ENCODE data around the gene PDE10A. TPM values are rescaled to one million over a fixed set of nuclear protein-coding genes. Genes with fewer than 3 reads are reported as not detected.

PDE10A gene
- total RNA-seq, 1 donor from 2014 or later = 2.7 TPM

DNA sequence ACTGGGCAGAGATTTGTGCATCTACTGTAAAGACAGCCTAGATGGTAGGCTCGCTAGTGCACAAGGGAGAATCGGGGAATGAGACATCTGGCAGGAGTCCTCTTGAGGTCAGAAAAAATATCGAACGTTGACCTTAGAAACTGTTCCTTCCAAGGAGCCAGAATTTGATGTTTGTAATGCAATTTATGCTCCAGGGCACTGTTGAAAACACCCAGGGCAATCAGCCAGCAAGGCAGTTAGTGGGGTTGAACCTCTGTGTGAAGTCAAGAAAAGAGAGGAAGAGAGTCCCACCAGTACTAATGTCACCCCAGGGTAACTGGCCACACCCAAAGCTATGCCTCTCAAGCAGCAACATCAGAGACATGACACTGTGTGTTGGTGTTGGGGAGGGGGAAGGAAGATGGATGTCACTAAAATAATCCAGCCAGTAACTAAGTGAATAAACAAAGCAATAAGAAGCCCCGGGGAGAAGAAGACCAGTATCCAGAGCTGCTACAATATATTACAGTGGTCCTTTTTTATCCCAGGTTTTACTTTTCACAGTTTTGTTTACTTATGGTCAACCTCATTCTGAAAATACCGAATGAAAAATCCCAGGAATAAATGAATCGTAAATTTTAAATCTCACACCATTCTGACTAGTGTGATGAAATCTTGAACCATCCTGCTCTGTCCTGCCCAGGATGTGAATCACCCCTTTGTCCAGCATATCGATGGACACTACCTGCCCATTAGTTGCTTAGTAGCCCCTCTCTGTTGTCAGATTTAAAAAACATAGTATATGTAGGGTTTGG, 32.9 kb upstream of the PDE10A start:
- Histone ChIP-seq H3K36me3 (no peaks in the 10 kb centered on the region), H3K4me3 (no peak overlapping the region), H3K4me1 (no peaks in the 10 kb centered on the region), H3K27me3 (ENCODE audit: low read depth) (no peaks in the 10 kb centered on the region), H3K27ac (no peak overlapping the region), H3K9me3 (peaks cover 5% of the 10 kb centered on the region)
- TF ChIP-seq, protein P1, sequence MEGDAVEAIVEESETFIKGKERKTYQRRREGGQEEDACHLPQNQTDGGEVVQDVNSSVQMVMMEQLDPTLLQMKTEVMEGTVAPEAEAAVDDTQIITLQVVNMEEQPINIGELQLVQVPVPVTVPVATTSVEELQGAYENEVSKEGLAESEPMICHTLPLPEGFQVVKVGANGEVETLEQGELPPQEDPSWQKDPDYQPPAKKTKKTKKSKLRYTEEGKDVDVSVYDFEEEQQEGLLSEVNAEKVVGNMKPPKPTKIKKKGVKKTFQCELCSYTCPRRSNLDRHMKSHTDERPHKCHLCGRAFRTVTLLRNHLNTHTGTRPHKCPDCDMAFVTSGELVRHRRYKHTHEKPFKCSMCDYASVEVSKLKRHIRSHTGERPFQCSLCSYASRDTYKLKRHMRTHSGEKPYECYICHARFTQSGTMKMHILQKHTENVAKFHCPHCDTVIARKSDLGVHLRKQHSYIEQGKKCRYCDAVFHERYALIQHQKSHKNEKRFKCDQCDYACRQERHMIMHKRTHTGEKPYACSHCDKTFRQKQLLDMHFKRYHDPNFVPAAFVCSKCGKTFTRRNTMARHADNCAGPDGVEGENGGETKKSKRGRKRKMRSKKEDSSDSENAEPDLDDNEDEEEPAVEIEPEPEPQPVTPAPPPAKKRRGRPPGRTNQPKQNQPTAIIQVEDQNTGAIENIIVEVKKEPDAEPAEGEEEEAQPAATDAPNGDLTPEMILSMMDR (IDR thresholded peaks at IDR 0.05) = no peak
- intact Hi-C loops (cut with DNase I) = no loop called here
- ATAC-seq (no peak), DNase-seq (no peak)

GRCh38 chr6:165694296-165694695, 31.3 kb upstream of the PDE10A start:
- H3K4me3 ChIP-seq = no peak overlapping the region

DNA sequence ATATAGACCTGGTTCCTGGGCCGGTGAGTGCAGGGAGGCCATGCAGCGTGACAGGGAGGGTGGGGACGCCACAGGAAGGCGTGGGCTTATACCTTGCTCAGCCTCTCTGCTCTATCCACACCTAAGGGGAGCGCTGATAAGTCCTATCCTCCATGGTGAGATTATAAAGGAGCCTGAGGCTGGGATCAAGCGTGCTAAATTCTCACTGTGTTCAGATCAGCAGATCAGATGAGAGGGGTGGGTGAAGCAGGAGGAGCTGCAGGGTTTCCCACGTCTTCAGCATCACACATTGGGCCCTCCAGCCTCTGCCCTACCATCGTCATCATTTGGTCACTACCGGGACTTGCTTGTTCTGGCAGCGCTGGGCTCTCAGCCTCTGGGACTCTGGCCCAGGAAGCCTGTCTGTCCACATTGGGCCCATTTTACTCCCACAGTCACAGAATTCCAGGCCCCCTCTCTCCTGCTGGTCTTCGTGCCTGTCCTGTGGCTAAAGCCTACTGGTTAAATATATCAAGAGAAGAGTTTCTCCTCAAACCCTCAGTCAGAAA, 29.1 kb upstream of the PDE10A start:
- Histone ChIP-seq H3K36me3 (no peaks in the 10 kb centered on the region), H3K4me1 (no peaks in the 10 kb centered on the region), H3K9me3 (no peaks in the 10 kb centered on the region), H3K27me3 (ENCODE audit: low read depth) (no peaks in the 10 kb centered on the region), H3K4me3 (no peak overlapping the region), H3K27ac (no peak overlapping the region)
- TF ChIP-seq, protein P1 (IDR thresholded peaks at IDR 0.05) = no peak
- DNase-seq (no peak), ATAC-seq (no peak)
- intact Hi-C loops (cut with DNase I) = no loop called here

More at GRCh38 chr6:165694296-165694695, 31.3 kb upstream of the PDE10A start:
- Histone ChIP-seq H3K4me1 (no peaks in the 10 kb centered on the region), H3K27ac (no peak overlapping the region), H3K9me3 (peaks cover 5% of the 10 kb centered on the region), H3K27me3 (ENCODE audit: low read depth) (no peaks in the 10 kb centered on the region), H3K36me3 (no peaks in the 10 kb centered on the region)
- no peak for DNase-seq
- TF ChIP-seq, protein P1 (IDR thresholded peaks at IDR 0.05) = no peak
- intact Hi-C loops (cut with DNase I) = no loop called here
- no peak for ATAC-seq

DNA sequence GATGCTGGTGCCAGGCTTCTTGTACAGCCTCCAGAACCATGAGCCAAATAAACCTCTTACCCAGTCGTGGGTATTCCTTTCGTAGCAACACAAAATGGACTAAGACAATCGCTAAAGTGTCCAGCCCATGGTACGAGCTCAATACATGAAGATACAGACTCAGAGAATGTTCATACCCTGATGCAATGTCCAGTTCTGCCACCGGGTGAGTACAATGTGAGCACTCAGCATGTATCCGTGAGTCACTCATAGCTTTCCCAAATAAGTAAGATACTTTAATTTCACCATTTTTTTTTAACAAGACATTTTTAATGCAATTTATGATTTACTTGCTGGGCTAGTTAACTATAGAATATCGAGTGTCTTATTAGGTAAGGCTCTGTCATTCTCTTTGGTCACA, 26.7 kb upstream of the PDE10A start:
- TF ChIP-seq, protein P1 (IDR thresholded peaks at IDR 0.05) = no peak
- Histone ChIP-seq H3K4me3 (no peak overlapping the region), H3K4me1 (no peaks in the 10 kb centered on the region), H3K36me3 (no peaks in the 10 kb centered on the region), H3K9me3 (no peaks in the 10 kb centered on the region), H3K27me3 (ENCODE audit: low read depth) (no peaks in the 10 kb centered on the region), H3K27ac (no peak overlapping the region)
- intact Hi-C loops (cut with DNase I) = no loop called here
- ATAC-seq (no peak), DNase-seq (no peak)

- DNase-seq = no peak
- Histone ChIP-seq H3K4me1 (no peaks in the 10 kb centered on the region), H3K9me3 (no peaks in the 10 kb centered on the region), H3K27me3 (ENCODE audit: low read depth) (no peaks in the 10 kb centered on the region), H3K27ac (no peak overlapping the region), H3K36me3 (no peaks in the 10 kb centered on the region), H3K4me3 (no peak overlapping the region)
- TF ChIP-seq, protein P1 (IDR thresholded peaks at IDR 0.05) = no peak
- intact Hi-C loops (cut with DNase I) = no loop called here
- ATAC-seq = no peak
Measured at GRCh38 chr6:165686596-165687365, 23.7 kb upstream of the PDE10A start.

All from lower lobe of right lung (tissue), 2 donors.